ENCODE measurements around the gene IRAK2. TPM values are rescaled to one million over a fixed set of nuclear protein-coding genes. Genes with fewer than 3 reads are reported as not detected.
"Not testable (repeated sequence)": the region's sequence is repeated elsewhere in the genome, so short reads cannot be mapped to it uniquely, and the experiment has no call there.

The IRAK2 gene
- total RNA-seq, 2 donors from 2014 or later: 1.7 to 3.4 TPM

- no peak for DNase-seq
- intact Hi-C loops (cut with DNase I, micrococcal nuclease): no loop called here
- ATAC-seq: no peak
Observed at GRCh38 chr3:10268116-10268515, 103.4 kb downstream of the IRAK2 start.

DNA sequence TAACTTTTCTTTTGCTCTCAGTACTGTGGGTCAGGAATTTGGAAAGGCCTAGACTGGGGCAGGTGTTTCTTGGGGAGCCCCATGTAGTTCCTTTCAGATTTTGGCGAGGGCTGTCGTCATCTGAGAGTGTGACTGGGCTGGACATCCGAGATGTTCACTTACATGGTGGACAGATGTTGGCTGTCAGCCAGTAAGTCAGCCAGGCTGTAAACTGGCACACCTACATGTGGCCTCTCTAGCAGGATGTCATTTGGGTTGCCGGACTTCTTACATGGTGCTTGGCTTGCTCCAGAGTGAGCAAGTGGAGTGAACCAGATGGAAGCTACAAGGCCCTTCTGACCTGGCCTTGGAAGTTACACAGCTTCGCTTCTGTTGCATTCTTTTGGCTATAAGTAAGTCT lies 104.2 kb downstream of the IRAK2 start:
- ATAC-seq: peak; percentile 31
- no peak for DNase-seq
- intact Hi-C loops (cut with DNase I, micrococcal nuclease): no loop called here

DNA sequence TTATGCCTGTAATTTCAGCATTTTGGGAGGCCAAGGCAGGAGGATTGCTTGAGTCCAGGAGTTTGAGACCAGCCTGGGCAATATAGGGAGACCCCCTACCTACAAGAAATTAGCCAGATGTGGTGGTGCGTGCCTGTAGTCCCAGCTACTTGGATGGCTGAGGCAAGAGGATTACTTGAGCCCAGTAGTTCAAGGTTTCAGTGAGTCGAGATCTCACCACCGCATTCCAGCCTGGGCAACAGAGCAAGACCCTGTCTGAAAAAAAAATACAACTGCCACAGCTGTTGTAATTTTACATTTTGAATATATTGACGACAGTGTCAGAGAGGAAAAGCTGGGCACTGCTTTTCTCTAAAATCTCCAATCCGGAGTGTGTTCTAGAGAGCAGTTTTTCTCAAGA lies 104.7 kb downstream of the IRAK2 start:
- intact Hi-C loops (cut with DNase I, micrococcal nuclease): no loop called here
- ATAC-seq: no peak
- no peak for DNase-seq

- ATAC-seq; intact Hi-C loops (cut with DNase I, micrococcal nuclease): not testable (repeated sequence)
Observed at GRCh38 chr3:10272476-10272875, 107.8 kb downstream of the IRAK2 start.

GRCh38 chr3:10272977-10273376 lies 108.3 kb downstream of the IRAK2 start:
- ATAC-seq (no peak), DNase-seq (no peak)
- intact Hi-C loops (cut with DNase I, micrococcal nuclease): no loop called here

More at GRCh38 chr3:10272476-10272875, 107.8 kb downstream of the IRAK2 start:
- not testable (repeated sequence) for DNase-seq

- no peak for ATAC-seq
- intact Hi-C loops (cut with DNase I, micrococcal nuclease): no loop called here
- DNase-seq: no peak
Observed at GRCh38 chr3:10273702-10274305, 109.1 kb downstream of the IRAK2 start.

- intact Hi-C loops (cut with DNase I, micrococcal nuclease): no loop called here
- no peak for ATAC-seq
Observed at GRCh38 chr3:10274601-10275000, 109.9 kb downstream of the IRAK2 start.

DNA sequence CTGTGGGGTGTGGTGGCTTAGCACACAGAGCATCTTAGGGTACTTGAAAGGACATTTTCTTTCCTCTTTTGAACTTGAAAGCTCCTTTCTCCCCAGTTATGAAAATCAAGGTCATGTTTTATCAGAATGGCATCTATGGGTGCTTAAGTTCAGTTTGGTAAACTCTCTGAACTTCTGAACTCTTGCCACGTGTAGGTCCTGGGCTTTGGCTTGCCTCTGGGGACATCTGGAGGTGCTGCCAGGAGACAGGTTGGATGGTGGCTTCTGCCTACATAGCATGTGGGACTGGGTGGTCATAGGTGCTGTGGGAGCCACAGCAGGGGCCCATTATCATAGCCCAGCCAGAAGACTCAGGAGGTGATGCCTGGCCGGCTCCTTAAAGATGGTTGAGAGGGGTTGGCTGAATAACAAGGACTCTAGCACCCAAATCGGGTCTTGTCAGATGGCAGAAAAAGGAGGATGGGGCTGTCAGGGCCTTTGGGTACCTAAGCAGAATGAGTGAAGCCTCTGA lies 112.5 kb downstream of the IRAK2 start:
- DNase-seq (no peak), ATAC-seq (no peak)
- intact Hi-C loops (cut with DNase I, micrococcal nuclease): no loop called here

More at GRCh38 chr3:10274601-10275000, 109.9 kb downstream of the IRAK2 start:
- no peak for DNase-seq

DNA sequence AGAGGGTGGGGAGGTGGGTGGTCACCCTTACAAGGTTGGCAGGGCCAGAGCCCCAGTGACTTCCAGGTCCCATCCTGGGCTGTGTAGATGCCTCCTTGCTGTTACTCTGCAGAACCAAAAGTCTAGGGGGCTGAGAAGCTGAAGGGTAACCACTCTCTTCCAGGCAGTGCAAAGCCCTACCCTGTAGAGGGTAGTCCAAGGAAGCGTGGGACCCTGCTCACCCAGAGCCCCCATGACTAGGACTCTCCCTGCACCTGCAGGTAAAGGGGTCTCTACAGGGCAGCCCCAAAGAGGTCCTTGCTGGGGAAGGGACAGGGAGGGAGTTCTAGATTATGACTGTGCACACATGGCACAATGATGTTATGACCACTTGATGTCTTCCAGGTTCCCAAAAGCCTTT lies 113.8 kb downstream of the IRAK2 start:
- intact Hi-C loops (cut with DNase I, micrococcal nuclease): no loop called here
- DNase-seq (no peak), ATAC-seq (no peak)

DNA sequence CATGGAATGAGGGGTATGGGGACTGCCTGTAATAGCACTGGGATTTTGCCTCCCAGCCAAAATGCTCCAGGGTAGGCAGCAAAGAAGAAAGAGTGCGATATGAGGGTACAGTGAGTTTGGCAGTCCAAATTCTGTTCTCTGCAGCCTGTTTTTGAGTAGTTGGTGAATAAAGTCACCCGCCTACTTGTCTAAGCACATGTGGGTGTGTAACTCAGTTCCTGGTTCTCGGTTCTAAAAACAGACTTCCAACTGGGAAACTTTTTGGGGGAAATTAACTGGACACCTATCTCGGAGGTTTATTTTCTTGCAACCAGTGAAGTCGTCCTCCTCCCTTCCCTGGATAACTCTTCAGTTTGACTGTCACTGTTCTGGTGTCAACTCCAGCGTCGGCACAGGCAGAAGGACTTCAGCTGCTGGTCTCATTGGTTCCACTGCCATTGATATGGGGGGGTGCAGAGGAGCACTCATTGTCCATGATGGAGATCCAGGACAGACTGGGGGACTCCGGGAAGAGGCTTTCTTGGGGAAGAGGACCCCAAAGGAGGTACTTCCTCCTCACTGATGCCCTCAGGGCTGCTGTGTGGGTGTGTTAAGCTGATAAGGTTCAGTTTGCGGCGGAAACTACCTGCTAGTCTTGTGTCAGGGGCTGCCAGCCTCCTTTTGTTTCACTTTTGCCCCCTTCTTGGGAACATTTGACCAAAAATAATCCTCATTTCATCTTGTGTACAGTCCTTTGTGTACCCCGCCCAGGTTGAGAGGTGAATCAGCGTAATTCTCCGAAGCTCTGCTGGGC lies 114.9 kb downstream of the IRAK2 start:
- no peak for ATAC-seq
- intact Hi-C loops (cut with DNase I, micrococcal nuclease): no loop called here
- DNase-seq: no peak

GRCh38 chr3:10280177-10280529 lies 115.4 kb downstream of the IRAK2 start:
- DNase-seq: no peak
- intact Hi-C loops (cut with DNase I, micrococcal nuclease): no loop called here
- ATAC-seq: no peak

DNA sequence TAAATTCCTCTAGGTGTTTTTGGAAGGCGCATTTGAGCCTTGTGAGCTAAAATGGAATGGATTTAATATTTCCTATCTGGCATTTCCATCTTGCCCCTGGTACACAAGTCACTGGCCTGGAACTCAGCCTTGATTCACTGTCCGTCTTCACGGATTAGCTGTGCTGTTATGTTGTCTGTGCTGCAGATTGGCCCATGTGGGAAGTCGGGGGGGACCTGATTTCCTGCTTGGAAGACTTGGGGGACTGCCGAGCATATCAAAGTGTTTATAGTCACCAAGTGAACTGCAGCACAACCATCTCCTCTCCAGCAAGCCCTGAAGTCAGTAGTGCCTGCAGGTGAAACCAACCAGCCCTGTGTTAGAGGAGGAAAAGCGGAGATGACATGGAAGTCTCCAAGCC lies 115.9 kb downstream of the IRAK2 start:
- no peak for DNase-seq
- no peak for ATAC-seq
- intact Hi-C loops (cut with DNase I, micrococcal nuclease): no loop called here

GRCh38 chr3:10281951-10282350 lies 117.2 kb downstream of the IRAK2 start:
- DNase-seq (no peak), ATAC-seq (no peak)
- intact Hi-C loops (cut with DNase I, micrococcal nuclease): no loop called here

DNA sequence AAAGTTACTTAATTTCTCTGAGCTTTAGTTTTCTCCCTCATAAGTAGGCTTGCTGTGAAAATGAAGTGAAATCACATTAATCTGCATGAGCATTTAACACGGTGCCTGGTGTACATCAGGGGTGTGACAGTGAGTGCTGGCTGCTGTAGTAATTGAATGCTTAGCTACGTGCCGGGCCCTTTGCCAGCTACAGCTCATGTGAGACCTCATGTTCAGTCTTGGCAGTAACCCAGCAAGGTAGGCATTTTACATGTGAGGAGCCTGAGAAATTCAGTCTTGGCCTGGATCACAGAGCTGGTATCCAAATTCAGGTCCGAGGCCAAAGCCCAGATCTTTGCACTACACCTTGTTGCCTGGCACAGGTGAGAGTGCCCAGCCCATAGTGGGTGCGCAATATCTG lies 118.9 kb downstream of the IRAK2 start:
- intact Hi-C loops (cut with DNase I, micrococcal nuclease): no loop called here
- peak in 1 of 2 donors; percentile 19 for DNase-seq
- ATAC-seq: peak; percentile 38

DNA sequence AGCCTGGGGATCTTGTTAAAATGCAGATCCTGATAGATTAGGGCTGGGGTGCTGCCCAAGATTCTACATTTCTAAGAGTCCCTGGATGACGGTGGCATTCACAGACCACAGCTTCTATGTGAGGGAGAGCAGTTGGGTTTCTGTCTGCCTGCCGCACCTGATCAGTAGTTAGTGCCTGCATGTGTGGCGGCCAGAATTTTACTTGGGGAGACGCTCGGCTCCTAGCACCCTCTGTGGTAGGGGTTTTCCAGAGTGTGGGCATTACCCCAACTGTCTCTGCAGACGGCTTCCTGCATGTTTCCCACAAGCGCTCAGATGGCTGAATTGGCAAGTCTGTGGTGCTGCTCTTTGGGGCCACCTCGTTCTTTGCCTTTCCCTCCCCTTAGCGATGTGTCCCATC lies 119.8 kb downstream of the IRAK2 start:
- intact Hi-C loops (cut with DNase I, micrococcal nuclease): no loop called here
- DNase-seq: no peak
- ATAC-seq: no peak

GRCh38 chr3:10285272-10286132 lies 120.8 kb downstream of the IRAK2 start:
- intact Hi-C loops (cut with DNase I, micrococcal nuclease): no loop called here
- no peak for ATAC-seq
- DNase-seq: no peak

DNA sequence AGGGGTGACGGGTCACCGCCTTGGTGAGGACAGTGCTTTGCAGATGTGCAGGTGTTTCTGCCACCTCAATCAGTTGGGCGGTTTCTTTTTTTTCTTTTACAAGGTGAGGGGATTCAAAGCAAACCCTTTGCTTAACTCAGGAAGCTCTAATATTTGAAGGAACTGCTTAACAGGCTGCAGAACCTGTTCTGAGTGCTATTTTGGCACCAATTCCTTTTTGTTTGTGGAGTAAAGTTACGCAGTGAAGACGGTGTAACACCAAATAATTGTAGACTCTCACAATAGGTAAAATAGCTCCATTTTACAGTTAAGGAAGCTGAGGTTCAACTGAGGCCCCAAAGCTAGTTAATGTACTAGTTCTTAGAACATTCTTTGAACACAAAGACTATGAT lies 121.4 kb downstream of the IRAK2 start:
- ATAC-seq (no peak), DNase-seq (no peak)
- intact Hi-C loops (cut with DNase I, micrococcal nuclease): no loop called here

DNA sequence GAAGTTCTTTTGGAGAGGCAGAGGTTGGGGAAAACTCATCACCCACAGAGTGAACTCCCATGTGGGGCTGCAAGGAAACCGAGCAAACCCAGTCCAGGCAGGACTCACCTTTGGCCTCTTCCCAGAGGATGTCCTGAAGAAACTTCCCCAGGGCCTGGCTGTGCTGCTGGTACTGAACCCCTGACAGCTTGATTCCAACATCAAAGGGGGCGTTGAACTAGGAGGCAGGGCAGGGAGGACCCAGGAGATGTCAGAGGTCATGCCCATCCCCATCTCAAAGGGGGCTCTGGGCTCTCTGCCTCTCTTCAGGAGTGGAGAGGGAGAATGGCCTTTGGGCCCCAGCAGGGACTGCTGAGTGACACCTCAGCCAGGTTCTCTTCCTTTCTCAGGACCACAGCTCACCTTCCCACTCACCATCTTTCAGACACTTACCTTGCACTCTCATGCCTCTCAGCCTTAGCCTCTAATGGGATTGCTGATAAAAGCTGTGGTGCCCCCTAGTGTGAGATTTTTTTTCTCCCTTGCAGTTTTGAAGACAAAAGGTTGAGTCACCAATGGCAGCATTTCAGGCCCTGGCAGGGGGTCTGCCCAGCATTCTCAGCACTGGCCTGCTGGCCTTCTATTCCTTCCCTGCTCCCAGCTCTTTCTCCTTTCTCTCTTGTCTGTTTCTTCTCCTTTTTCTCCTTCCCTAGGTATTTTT lies 122.0 kb downstream of the IRAK2 start:
- intact Hi-C loops (cut with DNase I, micrococcal nuclease): no loop called here
- no peak for ATAC-seq
- no peak for DNase-seq

DNA sequence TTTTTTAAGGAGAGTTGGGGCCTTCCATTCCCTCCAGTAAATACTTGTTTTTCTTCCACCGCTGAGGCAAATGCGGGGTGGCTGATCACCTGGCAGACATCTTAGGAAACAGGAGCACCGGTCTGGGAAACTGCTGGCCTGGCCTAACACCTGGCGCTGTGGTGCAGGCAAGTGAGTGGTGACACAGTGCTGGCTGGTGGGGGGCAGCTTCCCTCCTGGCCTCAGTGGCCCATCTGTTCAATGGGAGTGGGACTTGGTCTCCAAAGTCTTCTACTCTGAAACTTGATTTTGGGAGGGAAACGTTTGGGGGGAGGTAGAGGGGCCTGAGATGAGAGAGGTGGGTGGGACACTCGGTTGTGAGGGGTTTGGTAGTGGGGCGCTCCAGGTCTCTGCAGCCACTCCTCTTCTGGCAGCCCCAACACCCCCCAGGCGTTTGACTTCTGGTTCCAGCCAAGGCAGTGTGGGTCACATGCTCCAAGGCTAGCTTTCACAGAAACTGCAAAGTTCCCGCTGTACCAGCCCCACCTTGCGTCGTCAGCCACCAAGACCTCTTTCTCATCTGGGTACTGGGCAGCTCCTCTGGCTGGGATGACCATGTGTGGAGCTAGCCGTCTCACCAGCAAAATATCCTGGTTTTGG lies 123.3 kb downstream of the IRAK2 start:
- intact Hi-C loops (cut with DNase I, micrococcal nuclease): no loop called here
- no peak for ATAC-seq
- no peak for DNase-seq

Measured in left colon (tissue), 2 donors.